GM12878 (cell line): ENCODE measurements around the gene CINP. TPM values are rescaled to one million over a fixed set of nuclear protein-coding genes. Genes with fewer than 3 reads are reported as not detected.

ENCODE experiments used
- ATAC-seq: fragments of 200-7000 bp; cut with Tn5 transposase; 3 replicates; pipeline ENCODE4 v1.9.1; 2020; ENCODE audit warnings: mild to moderate bottlenecking, moderate library complexity
- BruUV-seq: library from RNA; stranded (reverse); fragments of 400-500 nt; replicated peaks from 2 replicates; lab custom pipeline; 2021; lab: Mats Ljungman, UMichigan
- CTCF ChIA-PET: fragments of 300-600 bp; sonication (Branson Sonifier 250); formaldehyde crosslinking; extraction: SDS; loops from one replicate; lab custom pipeline; 2021; ENCODE audit warnings: inconsistent platforms; lab: Yijun Ruan, JAX
- POLR2A ChIA-PET: fragments of 350-600 bp; formaldehyde crosslinking; extraction: SDS; loops from one replicate; lab custom pipeline; 2021; ENCODE audit warnings: inconsistent platforms; lab: Charles Lee
- RAD21 ChIA-PET: fragments of 300-600 bp; sonication (Branson Sonifier 250); formaldehyde crosslinking; loops from one replicate; lab custom pipeline; 2023; ENCODE audit warnings: antibody characterized with exemption; ENCODE audit not compliant: unreplicated experiment; lab: Charles Lee
- SMC1A ChIA-PET: fragments of 300-600 bp; sonication (Branson Sonifier 250); formaldehyde crosslinking; loops from one replicate; lab custom pipeline; 2023; ENCODE audit not compliant: unreplicated experiment, uncharacterized antibody; lab: Charles Lee
- DNase-seq: peaks from one replicate; pipeline ENCODE4 v3.0.0-alpha.2; 2011; ENCODE audit warnings: low read depth, low spot score
- FAIRE-seq: peaks from 3 replicates; lab custom pipeline; 2011; peaks lifted over from hg19 to GRCh38; lab: Jason Lieb, UNC
- H2AFZ ChIP-seq: 2 replicates; pipeline ENCODE4 v1.6.0; 2011; ENCODE audit warnings: low read depth, low read length, control low read depth; ENCODE audit not compliant: control insufficient read depth
- H3K27ac ChIP-seq: 2 replicates; pipeline ENCODE4 v1.5.1; 2011; ENCODE audit warnings: control low read depth; ENCODE audit not compliant: control insufficient read depth, insufficient read depth
- H3K27me3 ChIP-seq, 2 experiments: replicated peaks in 1 of 2; 2 replicates each; pipeline versions ENCODE4 v1.6.0 to v1.6.1; 2011; ENCODE audit warnings: low read length in 1 of 2; ENCODE audit not compliant: control insufficient read depth in 2 of 2, insufficient read depth in 2 of 2
- H3K36me3 ChIP-seq, 2 experiments: 2 replicates each; pipeline ENCODE4 v1.5.1; 2011; ENCODE audit warnings: low read length in 1 of 2; ENCODE audit not compliant: control insufficient read depth in 2 of 2, insufficient read depth in 2 of 2
- H3K4me1 ChIP-seq: 2 replicates; pipeline ENCODE4 v1.6.1; 2011; ENCODE audit warnings: mild to moderate bottlenecking, low read length, moderate library complexity, mixed read lengths; ENCODE audit not compliant: control insufficient read depth, insufficient read depth
- H3K4me2 ChIP-seq: 2 replicates; pipeline ENCODE4 v1.6.0; 2011; ENCODE audit warnings: control low read depth; ENCODE audit not compliant: control insufficient read depth, insufficient read depth
- H3K4me3 ChIP-seq: fragments of 200-600 bp; sonication (generic); 2 replicates; pipeline ENCODE4 v1.5.1; 2016
- H3K79me2 ChIP-seq: 2 replicates; pipeline ENCODE4 v1.6.0; 2011; ENCODE audit warnings: low read length; ENCODE audit not compliant: control insufficient read depth, insufficient read depth
- H3K9ac ChIP-seq: 2 replicates; pipeline ENCODE4 v1.8.0; 2011; ENCODE audit warnings: low read length, control low read depth, mixed read lengths; ENCODE audit not compliant: control insufficient read depth, insufficient read depth
- H3K9me3 ChIP-seq: replicated peaks from 3 replicates; pipeline ENCODE4 v1.5.1; 2011; ENCODE audit warnings: mild to moderate bottlenecking, low read length; ENCODE audit not compliant: control insufficient read depth, insufficient read depth
- H4K20me1 ChIP-seq: 2 replicates; pipeline ENCODE4 v1.6.0; 2011; ENCODE audit not compliant: control insufficient read depth, insufficient read depth
- CBX5 ChIP-seq: sonication (generic); IDR thresholded peaks from 2 replicates; pipeline ENCODE4 v1.6.1; 2016; ENCODE audit warnings: low read depth, moderate library complexity, mild to moderate bottlenecking, inconsistent platforms
- EED ChIP-seq: sonication (generic); IDR thresholded peaks from 2 replicates; pipeline ENCODE4 v1.6.1; 2016; ENCODE audit warnings: antibody characterized with exemption, low read depth
- EZH2 ChIP-seq: IDR thresholded peaks from 2 replicates; pipeline ENCODE4 v1.6.1; 2012; ENCODE audit warnings: low read depth, mild to moderate bottlenecking, control low read depth, inconsistent platforms, low read length, borderline replicate concordance; ENCODE audit not compliant: control insufficient read depth
- FOXM1 ChIP-seq: IDR thresholded peaks from 2 replicates; pipeline ENCODE4 v1.6.1; 2012; ENCODE audit warnings: low read depth, mild to moderate bottlenecking, inconsistent platforms, low read length, moderate library complexity
- LARP7 ChIP-seq: fragments of 450-650 bp; IDR thresholded peaks from 2 replicates; pipeline ENCODE4 v1.6.1; 2017; ENCODE audit warnings: mild to moderate bottlenecking
- MYB ChIP-seq: fragments of 150-350 bp; IDR thresholded peaks from 2 replicates; pipeline ENCODE4 v1.6.1; 2014; ENCODE audit warnings: mild to moderate bottlenecking, low read depth, low read length, borderline replicate concordance
- NR2C1 ChIP-seq: fragments of 450-650 bp; IDR thresholded peaks from 2 replicates; pipeline ENCODE4 v1.6.1; 2017; ENCODE audit warnings: antibody characterized with exemption, mild to moderate bottlenecking, moderate library complexity
- POLR2AphosphoS5 ChIP-seq: IDR thresholded peaks from 2 replicates; pipeline ENCODE4 v1.6.1; 2011; ENCODE audit warnings: mild to moderate bottlenecking, low read length, inconsistent platforms
- SUPT20H ChIP-seq: IDR thresholded peaks from 2 replicates; pipeline ENCODE4 v1.6.1; 2011; ENCODE audit warnings: low read depth, mild to moderate bottlenecking, low read length, moderate library complexity, borderline replicate concordance; ENCODE audit not compliant: control insufficient read depth
- TCF12 ChIP-seq: IDR thresholded peaks from 2 replicates; pipeline ENCODE4 v1.6.1; 2011; ENCODE audit warnings: low read depth, mild to moderate bottlenecking, low read length
- ZZZ3 ChIP-seq: IDR thresholded peaks from 2 replicates; pipeline ENCODE4 v1.6.1; 2011; ENCODE audit warnings: low read depth; ENCODE audit not compliant: control insufficient read depth, insufficient read length
- WGBS: methylation state at CpG from one replicate; pipeline ENCODE4 v1.1.6; 2016; ENCODE audit warnings: low lambda C conversion rate; ENCODE audit not compliant: insufficient replicate concordance, insufficient coverage; ENCODE audit errors: missing lambda C conversion rate; 5-methylcytosine and 5-hydroxymethylcytosine counted together
- in situ Hi-C: fragments of 300-500 bp; cut with MboI; formaldehyde crosslinking; loops from 9 replicates; pipeline ENCODE4 v1.14.3; 2018; ENCODE audit warnings: mixed read lengths
- intact Hi-C: fragments of 100-400 bp; cut with micrococcal nuclease; formaldehyde crosslinking; loops from one replicate; pipeline ENCODE4 v1.14.2; 2022; ENCODE audit not compliant: unreplicated experiment
- polyA plus RNA-seq, 11 experiments: library from polyadenylated mRNA; depleted of rRNA in 4 of 11; unstranded in 6 of 11; stranded (reverse) in 5 of 11; fragments of >200 nt; fragmentation: Nextera tagmentation in 4 of 11; fragmentation: Illumina TruSeq in 1 of 11; extraction: Ambion mirVana in 4 of 11; extraction: Trizol in 1 of 11; gene quantifications; 1 replicate in 1 of 11; 2 replicates in 10 of 11; pipeline versions ENCODE4 v1.2.1 to v1.2.3, GENCODE V29; 2011 to 2016; ENCODE audit warnings: inconsistent platforms in 2 of 11, missing spikeins in 2 of 11, low read depth in 1 of 11
- total RNA-seq, 4 experiments: library from RNA; depleted of rRNA in 3 of 4; stranded (reverse); fragments of >200 nt in 3 of 4; fragmentation: Illumina TruSeq in 1 of 4; extraction: Trizol in 1 of 4; gene quantifications; 2 replicates each; pipeline versions ENCODE4 v1.2.1 to v1.2.3, GENCODE V29; 2013 to 2021
- TF ChIP-seq, protein P1 (sequence below): fragments of 450-650 bp; IDR thresholded peaks from 2 replicates; pipeline ENCODE4 v1.6.1; 2016; ENCODE audit warnings: mild to moderate bottlenecking

CINP gene
- total and polyA plus RNA-seq, 10 of the 15 experiments (the other 5 are each of a cell fraction or from before 2014, with no cell fraction given), result 45.4 to 73.3 (median 52.9) TPM

- RAD21 ChIA-PET, result interaction anchor here (1.1 kb wide), 1 partner anchor 10 kb away, joined by 4 read pairs; no protein-coding TSS in a partner anchor
- Histone ChIP-seq H3K79me2 (no peaks in the 10 kb centered on the region), H3K27me3 (no peaks in the 10 kb centered on the region), H3K27ac (no peak overlapping the region), H4K20me1 (no peaks in the 10 kb centered on the region), H3K9ac (no peak overlapping the region), H3K36me3 (no peaks in the 10 kb centered on the region; a peak in 1 of 4 replicates), H3K4me1 (no peaks in the 10 kb centered on the region), H2AFZ (no peak overlapping the region), H3K9me3 (no peaks in the 10 kb centered on the region), H3K4me2 (no peak overlapping the region), H3K4me3 (no peak overlapping the region)
- POLR2A ChIA-PET, result no interaction called here
- ATAC-seq (no peak), FAIRE-seq (no peak), DNase-seq (no peak)
- in situ Hi-C loops, result no loop called here
- SMC1A ChIA-PET, result interaction anchor here (0.6 kb wide), 1 partner anchor 280 kb away, joined by 3 read pairs; no protein-coding TSS in a partner anchor
- WGBS, result 100% methylated on average over 2 of the region's 2 CpGs
- intact Hi-C loops, result no loop called here
- CTCF ChIA-PET, result interaction anchor here (0.8 kb wide), 1 partner anchor 149 kb away, joined by 3 read pairs; no protein-coding TSS in a partner anchor
- no TSS peak for BruUV-seq
- TF ChIP-seq NR2C1 (no peak), SUPT20H (no peak), LARP7 (no peak)
- TF ChIP-seq, protein P1, sequence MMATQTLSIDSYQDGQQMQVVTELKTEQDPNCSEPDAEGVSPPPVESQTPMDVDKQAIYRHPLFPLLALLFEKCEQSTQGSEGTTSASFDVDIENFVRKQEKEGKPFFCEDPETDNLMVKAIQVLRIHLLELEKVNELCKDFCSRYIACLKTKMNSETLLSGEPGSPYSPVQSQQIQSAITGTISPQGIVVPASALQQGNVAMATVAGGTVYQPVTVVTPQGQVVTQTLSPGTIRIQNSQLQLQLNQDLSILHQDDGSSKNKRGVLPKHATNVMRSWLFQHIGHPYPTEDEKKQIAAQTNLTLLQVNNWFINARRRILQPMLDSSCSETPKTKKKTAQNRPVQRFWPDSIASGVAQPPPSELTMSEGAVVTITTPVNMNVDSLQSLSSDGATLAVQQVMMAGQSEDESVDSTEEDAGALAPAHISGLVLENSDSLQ, result no peak
Measured at GRCh38 chr14:102389246-102389645, 26.6 kb upstream of the CINP start.

DNA sequence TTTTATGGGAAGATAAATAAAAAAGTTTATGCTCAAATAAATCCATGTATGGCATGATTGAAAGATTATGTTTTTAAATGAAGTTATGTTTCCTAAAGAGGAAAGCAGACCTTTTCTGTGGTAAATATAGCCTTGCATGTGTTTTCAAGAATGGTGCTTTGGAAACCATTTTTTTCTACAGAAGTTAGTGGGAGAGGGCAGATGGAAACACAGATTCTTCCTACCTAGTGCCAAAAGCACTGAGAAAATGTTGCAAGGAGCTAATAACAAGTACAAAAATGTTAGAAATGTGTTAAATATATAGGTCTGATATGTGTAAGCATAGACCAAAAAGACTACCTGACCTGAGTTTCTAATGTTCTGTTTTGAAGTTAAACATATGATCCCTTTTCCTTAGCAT is 24.4 kb upstream of the CINP start:
- no peak overlapping the region for H3K4me3 ChIP-seq

More for the DNA sequence above, 24.4 kb upstream of the CINP start:
- H3K27ac ChIP-seq, result no peak overlapping the region
- H3K4me1 ChIP-seq, result no peaks in the 10 kb centered on the region
- ChIA-PET RAD21 (no interaction called here), POLR2A (no interaction called here), CTCF (interaction anchor here (1.3 kb wide), 1 partner anchor 55 kb away, joined by 5 read pairs; no protein-coding TSS in a partner anchor), SMC1A (interaction anchor here (0.6 kb wide), 1 partner anchor 543 kb away, joined by 3 read pairs; no protein-coding TSS in a partner anchor)
- H3K9ac ChIP-seq, result no peak overlapping the region
- in situ Hi-C loops (no loop called here), intact Hi-C loops (no loop called here)
- ATAC-seq (no peak), FAIRE-seq (no peak), DNase-seq (no peak)
- H3K9me3 ChIP-seq, result no peaks in the 10 kb centered on the region
- H3K27me3 ChIP-seq, result no peaks in the 10 kb centered on the region
- H3K4me2 ChIP-seq, result no peak overlapping the region
- no peaks in the 10 kb centered on the region; a peak in 1 of 4 replicates for H3K36me3 ChIP-seq
- no peaks in the 10 kb centered on the region for H4K20me1 ChIP-seq
- no peaks in the 10 kb centered on the region for H3K79me2 ChIP-seq
- no TSS peak for BruUV-seq
- H2AFZ ChIP-seq, result no peak overlapping the region
- TF ChIP-seq POLR2AphosphoS5 (no peak), CBX5 (no peak), ZZZ3 (no peak), MYB (no peak), EZH2 (no peak), EED (no peak), TCF12 (no peak), FOXM1 (no peak)
